ENCODE results near the gene ADCY5.

The ADCY5 gene

DNA sequence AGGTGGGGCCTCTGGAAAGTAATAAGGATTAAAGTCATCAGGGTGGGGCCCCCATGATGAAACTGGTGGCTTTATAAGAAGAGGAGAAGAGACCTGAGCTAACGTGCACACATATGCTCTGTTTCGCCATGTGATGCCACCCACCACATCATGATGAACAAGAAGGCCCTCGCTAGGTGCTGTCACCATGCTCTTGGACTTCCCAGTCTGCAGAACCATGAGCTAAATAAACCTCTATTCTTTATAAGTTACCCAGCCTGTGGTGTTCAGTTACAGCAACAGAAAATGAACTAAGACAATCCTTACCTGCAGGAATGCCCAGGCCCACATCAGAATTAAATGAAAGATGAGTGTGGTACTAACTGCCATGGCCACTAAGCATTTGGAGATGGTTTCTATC lies 79.8 kb downstream of the ADCY5 start:
- no peak for DNase-seq (ENCODE audit: low read depth, low spot score)

DNA sequence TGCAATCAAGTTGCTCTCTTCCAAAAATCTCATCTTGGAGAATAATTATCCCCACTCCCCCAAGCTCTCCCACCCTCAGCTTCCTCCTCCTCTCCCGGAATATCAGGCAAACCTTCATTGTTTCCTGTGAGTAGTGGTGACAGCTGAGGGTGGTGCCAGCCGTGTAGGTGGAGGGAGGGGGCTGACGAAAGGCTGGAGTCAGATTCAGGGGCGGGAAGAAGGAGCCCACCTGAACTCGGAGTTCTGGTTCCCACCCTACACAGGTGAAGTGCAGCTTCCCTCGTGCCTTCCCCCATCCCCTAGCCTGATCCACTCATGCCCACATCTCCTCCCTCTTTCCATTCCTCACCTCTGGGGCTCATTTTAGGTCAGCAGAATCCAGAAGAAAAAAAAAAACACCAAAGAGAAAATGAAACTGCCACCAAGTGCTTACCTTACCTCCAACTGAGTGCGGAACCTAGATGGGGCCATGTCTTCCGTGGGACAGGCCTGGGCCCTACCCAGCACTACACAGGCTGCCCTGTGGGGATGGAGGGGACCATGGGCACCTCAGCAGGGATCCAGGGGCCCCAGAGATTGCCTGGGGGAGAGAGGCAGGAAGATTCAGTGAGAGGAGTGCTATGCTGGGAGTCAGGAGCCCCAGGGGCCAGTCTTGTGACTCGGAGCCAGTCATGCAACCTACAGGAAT lies 81.3 kb downstream of the ADCY5 start:
- no peak for DNase-seq (ENCODE audit: low read depth, low spot score)

DNA sequence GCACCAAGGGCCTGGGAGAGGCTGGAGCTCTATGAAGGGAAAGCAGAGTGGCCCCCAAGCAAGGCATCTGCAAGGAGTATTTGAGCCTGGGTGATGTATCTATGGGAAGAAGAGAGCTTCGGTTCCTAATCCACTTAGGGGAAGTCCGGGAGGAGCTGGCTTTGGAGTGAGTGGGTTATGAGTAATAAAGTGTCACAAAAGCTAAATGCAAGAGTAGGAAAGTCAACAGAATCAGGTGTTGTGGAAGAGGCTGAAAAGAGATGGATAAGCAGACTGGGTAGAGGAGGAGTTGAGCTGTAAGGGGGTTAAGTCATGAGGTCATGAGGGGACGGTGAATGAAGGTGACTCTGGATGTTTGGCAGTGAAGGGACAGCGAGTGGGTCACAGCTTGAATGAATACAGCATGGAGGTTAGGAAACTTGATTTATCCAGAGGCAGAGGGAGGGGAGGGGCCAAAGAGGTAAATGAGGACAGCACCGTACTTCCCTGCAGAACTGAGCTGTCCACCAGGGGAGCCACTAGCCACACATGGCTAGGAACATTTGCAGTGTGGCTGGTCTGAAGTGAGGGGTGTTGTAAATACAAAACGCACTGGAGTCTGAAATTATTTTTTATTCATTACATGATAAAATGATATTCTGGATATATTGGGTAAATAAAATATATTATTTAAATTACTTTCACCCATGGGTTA lies 83.3 kb downstream of the ADCY5 start:
- DNase-seq (ENCODE audit: low read depth, low spot score), result no peak

DNA sequence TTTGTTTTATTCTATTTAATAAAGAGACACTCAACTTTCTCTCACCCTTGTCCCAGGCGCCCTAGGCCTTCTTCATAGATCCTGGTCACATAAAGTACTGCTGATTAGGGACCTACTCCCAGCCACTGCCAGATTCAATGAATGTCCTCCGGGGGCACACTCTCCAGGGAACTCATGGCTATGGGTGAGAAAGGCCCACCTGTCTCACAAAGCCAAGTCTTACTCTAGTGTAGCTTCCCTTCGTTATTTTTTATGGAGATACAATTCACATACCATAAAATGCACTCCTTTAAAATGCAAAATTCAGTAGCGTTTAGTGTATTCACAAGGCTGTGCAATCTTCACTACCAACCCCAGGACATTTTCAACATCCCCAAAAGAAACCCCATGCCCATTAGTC lies 87.8 kb downstream of the ADCY5 start:
- no peak for DNase-seq (ENCODE audit: low read depth, low spot score)

DNA sequence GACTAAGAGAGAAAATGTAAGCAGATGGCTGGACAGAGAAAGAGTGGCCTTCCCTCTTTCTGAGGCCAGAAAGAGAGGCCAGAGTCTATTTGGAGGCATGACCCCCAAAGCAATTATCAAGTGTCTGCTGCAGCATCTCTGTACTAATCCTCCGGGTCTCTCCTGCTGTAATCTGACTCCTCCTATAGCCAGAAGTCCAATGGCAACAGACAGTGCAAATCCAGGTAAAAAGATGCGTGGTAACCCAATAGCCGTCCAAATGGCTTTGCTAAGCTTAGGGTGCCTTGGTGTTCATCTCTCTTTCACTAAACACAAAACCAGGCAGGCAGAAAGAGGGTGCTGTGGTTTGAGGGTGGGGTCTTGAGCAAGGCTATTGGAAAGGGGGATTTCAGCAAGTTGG lies 91.6 kb downstream of the ADCY5 start:
- no peak for DNase-seq (ENCODE audit: low read depth, low spot score)

DNA sequence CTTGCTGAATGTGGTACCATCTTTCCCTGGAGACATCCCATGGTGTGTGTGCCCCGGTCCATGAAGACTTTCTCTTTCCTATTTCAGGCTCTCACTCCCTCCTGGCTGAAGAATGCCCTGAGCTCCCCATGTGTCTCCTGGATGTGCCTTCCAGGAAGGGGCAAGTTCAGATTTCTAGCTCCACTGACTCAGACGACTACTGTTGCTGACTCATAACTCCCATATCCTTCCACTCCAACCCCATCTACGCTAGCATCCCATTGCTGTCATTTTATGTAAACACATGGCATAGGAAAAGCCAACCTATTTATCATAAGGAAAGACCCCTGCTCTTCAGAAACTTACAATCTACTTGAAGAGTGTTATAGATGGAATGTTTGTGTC lies 95.0 kb downstream of the ADCY5 start:
- DNase-seq (ENCODE audit: low read depth, low spot score), result no peak

DNA sequence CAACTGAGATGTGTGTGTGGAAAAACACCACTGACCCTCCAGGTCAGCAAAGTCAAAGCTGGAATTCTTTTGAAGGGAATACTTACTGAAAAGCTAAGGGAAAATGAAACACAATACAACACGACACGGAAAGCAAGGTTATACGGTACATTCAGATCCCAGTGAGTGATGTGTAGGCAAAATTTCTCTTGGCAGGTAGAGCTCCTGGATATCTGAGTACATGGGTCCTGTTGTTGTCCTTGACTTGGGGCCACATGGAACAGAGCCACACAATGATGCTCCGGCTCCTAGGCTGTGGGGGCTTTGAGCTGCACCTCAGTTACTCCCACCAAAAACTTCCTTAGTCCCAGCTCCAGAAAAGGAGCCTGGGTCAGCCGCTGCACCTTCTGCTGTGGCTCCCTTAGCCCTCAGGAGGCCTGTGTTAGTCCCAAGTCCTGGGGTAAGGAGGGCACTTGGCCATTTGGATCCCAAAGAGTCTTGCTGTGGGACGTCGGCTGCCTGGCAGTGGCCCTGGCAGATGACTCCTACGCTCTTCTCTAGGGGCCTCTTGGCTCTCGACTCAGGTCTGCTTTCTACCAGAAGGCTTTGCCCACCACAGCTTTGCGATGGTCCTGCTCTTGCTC lies 95.6 kb downstream of the ADCY5 start:
- DNase-seq (ENCODE audit: low read depth, low spot score), result no peak

DNA sequence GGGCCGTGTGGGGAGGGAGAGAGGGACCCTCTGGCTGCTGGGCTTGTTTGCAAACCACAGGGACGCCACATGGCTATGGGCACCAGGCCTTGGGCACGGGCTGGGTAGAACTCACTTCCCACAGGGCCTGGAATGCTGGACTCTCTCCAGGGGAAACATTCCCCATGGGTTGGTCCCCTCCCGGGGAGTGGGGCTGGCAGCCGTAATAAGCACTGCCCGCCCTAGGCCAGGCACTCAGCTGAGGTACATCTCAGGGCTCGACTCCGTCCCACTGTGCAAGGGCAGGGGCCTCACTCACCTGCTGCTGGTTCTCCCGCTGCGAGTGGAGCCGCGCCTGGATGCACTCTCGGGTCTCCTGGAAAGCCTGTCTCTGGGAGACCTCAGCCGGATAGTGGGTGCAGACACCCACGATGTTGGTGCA lies 96.7 kb downstream of the ADCY5 start:
- no peak for DNase-seq (ENCODE audit: low read depth, low spot score)

DNA sequence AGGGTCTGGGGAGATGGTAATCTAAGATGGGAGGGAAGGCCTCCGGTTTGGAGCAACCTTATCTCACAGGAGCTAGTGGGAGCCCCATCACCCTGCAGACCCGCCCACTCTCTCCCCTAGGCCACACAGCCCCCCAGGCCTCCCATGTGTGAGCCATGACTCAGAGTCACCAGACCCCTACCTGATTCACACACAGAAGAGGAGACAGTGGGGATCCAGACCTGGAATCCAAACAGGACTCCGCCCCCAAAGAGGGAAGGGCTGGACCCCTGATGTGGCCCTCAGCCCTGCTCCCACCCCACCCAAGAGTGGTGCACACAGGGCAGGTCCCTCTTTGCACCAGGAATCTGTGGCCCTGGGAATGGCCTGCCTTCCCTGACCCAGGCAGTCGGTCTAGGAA lies 97.4 kb downstream of the ADCY5 start:
- no peak for DNase-seq (ENCODE audit: low read depth, low spot score)

DNA sequence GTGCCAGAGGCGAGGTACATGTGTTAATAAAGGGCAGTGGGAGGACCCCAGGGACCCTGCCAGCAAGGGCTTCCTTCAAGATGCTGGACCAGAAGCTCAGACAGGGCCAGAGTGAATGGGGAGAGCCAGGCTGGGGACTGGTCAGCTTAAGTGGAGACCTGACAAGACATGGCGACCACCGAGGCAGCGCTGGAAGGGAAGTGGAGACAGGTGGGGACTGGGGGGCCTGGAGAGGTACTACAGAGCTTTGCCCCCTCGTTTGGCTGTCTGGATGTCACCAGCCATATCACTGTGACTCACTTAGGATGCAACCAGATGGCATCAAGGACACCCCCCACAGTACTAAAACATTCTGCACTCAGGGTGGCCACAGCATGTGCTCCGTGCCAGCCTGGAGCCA lies 97.9 kb downstream of the ADCY5 start:
- no peak for DNase-seq (ENCODE audit: low read depth, low spot score)

DNA sequence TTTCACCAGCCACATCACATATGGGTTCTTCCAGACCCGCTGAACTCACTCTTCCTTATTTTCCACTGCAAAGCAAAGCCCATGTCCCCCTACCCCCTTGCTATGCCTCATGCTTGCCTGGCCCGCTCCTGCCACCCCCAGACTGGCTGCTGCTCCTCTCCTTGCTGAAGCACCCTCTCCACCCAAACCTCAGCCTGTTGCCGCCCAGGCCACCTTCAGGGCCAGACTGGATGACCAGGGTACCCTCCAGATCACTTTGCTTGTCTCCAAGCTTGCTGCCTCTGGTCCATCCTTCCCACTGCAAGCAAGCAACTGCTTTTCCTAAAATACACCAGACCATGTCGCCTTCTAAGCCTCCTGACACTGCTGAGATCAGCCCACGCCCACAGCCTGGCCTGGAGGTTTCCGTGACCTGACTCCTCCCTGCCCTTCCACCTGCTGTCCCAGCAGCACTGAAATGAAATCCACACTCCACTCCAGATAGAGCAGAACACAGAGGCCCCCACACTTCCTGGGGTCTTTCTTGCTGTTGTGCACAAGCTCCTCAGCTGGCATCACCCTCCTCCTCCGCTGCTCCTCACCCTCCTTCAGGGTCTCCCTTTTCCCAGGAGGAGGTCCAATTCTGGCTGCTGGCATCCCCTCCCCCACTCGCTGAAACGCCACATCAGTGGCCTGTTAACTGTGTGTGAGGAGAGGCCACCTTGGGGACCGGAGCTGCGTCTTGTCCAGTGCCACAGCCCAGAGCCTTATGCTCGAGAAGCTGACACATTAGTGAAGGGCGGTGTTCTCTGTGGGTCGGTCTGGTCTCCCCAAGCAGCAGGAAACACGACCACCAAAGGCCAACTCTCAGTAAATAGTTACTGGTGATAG lies 99.1 kb downstream of the ADCY5 start:
- no peak for DNase-seq (ENCODE audit: low read depth, low spot score)

DNA sequence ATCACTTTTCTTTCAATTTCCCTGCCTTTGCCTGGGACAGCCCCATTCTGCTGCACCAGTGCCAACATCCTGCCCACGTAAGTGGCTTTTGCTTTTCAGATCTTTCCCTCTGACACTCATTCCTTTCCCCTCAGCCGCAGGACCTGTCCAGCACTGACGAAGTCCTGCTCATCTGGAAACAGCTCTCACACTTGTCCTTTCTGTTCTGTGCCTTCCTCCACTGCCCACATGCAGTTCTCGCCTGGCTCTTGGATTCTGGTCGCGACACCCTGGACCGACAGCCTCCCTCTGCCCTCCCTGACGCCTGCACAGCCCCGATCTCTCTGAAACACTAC lies 99.7 kb downstream of the ADCY5 start:
- no peak for DNase-seq (ENCODE audit: low read depth, low spot score)

DNA sequence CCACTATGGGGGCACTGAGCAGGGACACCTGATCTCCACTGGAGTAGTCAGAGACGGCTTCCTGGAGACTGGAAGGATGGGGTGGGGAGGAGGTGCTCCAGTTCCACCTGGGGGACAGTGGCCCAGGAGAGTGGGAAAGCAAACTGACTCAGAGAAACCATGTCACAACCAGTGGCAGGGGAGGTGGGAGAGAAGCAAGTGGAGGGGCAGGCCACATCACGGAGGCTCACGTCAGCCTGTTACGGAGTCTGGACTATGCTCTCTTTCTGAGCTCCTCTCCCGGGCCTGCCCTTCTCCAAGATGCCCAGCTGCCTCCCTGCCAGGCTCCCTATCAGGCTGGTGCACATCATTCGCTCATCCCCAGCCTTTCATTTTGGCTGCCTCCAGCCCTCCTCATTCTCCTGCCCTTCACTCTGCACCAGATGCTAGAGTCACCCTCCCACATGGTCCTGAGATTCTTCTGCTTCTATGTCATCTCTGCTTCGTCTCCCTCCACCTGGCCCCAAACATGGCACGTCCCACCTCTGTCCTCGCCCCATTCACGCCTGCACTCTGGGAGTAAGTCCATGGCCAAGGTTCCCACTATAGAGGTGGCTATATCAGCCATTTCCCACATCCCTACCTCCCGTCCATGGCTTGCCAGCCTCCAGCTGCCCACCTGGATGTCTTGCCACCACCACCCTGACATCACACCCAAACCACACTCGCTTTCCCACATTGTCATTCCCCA lies 100.3 kb downstream of the ADCY5 start:
- no peak for DNase-seq (ENCODE audit: low read depth, low spot score)

DNA sequence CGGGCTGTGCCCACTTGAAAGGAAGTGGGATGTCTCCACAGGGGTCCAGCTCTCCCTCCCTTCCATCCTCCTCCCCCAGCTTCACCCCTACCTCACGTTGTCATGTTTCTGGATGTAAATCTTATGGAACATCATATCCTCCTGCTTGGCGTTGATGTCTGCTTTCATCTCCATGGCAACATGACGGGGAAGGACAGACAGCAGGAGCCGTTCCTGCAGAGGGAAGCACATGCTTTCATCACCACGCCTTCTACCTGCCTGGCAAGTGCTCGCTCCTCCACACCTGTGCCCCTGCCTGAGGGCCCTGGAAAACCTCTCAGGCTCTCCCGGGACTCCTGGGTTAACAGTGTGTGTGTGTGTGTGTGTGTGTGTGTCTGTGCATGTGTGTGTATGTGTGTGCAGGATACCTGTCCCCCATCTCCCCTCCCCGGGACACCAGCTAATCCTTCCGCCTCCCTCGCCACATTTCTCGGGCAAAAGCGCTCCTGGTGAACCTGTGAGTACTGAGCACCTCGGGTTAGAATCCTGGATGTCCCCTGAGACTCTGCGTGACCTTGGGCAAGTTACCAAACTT lies 101.1 kb downstream of the ADCY5 start:
- DNase-seq (ENCODE audit: low read depth, low spot score), result no peak

DNA sequence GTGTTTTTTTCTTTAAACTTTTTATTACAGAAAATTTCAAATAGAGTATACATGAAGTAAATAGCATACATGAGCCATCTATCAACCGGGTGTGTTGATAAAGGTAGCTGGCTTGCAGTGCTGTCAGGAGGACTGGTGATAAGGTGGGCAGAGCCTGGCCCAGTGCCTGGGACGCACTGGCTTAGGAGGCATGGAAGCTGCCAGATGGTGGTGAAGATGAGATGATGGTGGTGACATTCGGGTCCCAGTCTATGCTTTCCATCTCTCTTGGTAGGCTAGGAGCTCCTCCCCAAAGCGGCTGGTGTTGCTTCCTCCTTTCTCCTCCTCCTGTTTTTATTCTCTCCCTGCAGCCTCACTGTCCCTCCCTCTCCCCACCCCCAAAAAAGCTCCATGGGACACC lies 101.7 kb downstream of the ADCY5 start:
- no peak for DNase-seq (ENCODE audit: low read depth, low spot score)

DNA sequence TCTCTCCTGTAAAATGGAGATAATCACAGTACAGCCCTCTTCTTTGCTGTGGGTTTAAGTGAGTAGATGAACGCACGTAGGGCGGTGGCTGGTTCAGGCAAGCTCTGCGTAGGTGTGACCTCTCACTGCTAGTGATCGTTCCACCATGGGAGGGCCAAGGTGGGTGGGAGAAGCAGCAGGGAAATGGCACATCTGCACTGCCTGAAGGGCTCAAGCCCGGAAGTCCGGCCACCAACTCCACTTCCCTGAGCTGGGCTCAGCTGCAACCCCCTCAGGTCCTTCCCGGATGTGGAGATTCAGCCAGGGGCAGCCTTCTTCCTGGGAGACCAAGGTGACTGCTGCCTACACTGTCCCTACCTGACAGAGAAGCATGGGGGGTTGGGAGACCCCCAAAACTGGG lies 102.9 kb downstream of the ADCY5 start:
- DNase-seq (ENCODE audit: low read depth, low spot score), result no peak

DNA sequence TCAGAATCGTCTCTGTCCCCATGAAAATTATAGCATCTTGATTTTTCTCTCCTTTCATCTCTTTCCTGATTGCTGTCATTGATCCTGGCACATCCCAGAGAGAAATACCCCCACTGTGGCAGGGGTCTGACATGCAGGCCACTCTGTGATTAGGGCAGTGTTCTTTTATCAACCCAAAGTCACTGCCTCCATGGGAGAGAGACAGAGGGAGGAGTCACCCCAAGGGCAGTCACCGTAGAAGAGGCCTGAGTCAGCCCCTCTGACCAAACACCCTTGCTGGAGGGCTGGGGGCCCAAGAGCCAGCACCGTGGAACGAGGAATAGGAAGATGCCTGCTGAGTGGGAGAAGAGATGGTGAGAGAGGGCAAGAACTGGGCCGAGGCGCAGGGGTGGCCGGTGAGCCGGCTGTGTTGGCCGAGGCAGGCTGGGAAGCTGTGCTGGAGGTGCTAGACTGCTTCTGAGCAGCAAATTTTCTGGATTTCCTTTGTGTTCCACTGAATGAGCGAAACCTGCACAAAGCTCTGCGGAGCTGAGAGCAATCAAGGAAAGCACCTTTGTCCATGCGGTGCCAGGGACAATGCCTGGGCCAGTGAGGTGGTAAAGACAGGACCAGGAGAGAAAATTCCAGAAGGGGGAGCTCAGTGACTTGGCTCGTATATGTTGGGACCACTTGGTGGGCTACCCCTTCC lies 103.8 kb downstream of the ADCY5 start:
- no peak for DNase-seq (ENCODE audit: low read depth, low spot score)

DNA sequence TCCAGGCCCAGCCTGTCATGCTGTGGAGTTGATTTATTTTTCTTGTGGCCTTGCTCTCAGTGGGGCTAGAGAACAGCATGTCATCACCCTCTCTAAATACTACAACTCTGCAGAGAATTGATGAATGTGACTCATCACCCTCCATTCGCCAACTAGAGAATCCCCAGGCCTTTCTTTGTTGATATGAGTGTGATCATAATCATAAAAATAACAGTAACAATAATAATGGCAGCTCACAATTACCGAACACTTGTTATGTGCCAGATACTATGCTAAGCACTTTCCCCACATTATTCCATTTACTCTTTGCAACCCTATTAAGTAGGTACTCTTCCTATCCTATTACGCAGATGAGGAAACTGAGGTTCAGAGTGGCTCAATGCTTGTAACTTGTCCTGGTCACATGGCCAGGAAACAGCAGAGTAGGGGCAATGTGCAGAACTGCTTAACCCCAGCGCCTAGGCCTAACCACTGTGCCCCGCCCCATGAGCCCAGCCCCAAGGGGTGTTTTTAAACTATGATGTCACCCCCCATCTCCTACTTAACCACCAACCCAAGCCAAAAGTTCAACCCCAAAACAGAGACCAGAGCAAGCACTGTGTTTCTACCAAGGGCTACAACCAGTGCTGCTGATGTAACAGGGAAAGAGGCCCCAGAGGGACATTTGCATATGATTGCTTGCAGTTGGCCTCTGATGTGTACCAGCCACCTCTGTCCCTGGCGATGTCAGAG lies 104.5 kb downstream of the ADCY5 start:
- peak; percentile 68 for DNase-seq (ENCODE audit: low read depth, low spot score)

DNA sequence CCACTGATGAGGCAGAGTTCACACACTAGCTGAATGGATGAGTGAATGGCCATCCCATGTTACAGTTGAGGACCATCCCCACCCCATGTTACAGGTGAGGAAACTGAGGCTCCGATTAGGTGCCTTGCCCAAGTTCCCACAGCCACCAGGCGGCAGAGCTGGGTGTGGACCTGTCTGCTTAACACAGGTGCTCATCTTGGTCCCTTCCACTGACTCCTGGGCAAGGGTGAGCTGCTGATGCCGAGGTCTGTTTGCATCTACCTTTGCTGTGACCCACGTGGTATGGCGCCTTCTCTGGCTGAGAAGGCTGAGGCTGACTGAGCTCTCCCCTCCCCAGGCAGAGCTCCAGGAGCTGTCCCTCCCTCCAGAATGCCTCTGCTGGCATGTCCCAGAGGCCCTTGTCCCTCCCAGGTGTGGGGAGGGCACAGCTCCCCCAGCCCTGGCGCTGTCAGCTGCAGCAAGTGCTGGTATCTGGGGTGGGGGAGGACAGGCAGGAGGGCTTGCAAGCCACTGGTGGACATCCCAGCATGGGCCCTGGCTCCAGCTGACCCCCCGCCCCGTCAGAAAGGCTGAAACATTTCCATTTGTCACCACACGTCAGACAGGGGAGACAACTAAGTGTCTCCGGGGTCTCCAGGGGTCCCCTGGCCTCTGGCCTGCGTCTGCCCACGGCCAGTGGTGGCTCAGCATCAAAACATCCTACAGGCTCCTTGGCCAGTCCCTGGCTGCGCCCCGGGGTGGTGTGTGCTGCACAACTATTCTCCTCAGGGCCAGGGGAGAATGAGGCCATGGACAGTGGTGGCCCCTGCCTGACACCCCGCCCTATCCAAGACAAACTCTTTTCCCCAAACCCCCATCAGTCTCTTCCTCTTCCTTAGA lies 105.4 kb downstream of the ADCY5 start:
- DNase-seq (ENCODE audit: low read depth, low spot score), result no peak
